DND-41 (cell line): ENCODE measurements around the gene ASXL1.

Source experiments
- EZH2 ChIP-seq: IDR thresholded peaks from 3 replicates; pipeline ENCODE4 v1.6.1; 2012; ENCODE audit warnings: borderline replicate concordance, low read depth, mild to moderate bottlenecking, moderate library complexity, low read length, inconsistent platforms; ENCODE audit not compliant: severe bottlenecking
- TF ChIP-seq, protein P1 (sequence below): IDR thresholded peaks from 2 replicates; pipeline ENCODE4 v1.5.1; 2012; ENCODE audit warnings: borderline replicate concordance, low read length, moderate library complexity, mild to moderate bottlenecking; ENCODE audit not compliant: poor library complexity, severe bottlenecking; ENCODE audit errors: extremely low read depth

DNA sequence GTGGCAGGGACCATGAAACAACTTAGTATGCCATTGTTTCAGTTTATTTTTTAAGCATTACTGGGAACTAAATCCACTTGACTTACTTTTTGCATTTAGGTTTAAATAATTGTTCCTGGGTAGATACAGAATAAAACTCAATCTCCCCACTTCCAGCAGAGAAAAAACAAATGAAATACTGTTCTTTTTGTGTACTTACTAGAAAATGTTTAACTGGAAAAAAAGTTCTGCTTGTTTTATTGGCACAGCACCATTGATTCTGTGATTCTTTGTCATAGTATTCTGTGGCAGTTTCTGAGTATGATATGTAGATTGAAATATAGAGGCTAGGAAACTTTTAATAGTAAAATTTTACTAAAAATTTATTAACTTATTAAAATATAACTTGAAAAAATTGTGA, 10.2 kb downstream of the ASXL1 start:
- TF ChIP-seq, protein P1, sequence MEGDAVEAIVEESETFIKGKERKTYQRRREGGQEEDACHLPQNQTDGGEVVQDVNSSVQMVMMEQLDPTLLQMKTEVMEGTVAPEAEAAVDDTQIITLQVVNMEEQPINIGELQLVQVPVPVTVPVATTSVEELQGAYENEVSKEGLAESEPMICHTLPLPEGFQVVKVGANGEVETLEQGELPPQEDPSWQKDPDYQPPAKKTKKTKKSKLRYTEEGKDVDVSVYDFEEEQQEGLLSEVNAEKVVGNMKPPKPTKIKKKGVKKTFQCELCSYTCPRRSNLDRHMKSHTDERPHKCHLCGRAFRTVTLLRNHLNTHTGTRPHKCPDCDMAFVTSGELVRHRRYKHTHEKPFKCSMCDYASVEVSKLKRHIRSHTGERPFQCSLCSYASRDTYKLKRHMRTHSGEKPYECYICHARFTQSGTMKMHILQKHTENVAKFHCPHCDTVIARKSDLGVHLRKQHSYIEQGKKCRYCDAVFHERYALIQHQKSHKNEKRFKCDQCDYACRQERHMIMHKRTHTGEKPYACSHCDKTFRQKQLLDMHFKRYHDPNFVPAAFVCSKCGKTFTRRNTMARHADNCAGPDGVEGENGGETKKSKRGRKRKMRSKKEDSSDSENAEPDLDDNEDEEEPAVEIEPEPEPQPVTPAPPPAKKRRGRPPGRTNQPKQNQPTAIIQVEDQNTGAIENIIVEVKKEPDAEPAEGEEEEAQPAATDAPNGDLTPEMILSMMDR, result no peak
- no peak for TF ChIP-seq EZH2
